Stimulated activated CD4-positive, alpha-beta T cell treated with anti-CD3 and anti-CD28 coated beads, TNF-alpha, amount 100 ng/mL, for 24 hours (primary cell): Measurements from ENCODE around the gene TMEM176B.
"Not testable (repeated sequence)": the region's sequence is repeated elsewhere in the genome, so short reads cannot be mapped to it uniquely, and the experiment has no call there.

Source experiments
- DNase-seq, 3 experiments: peaks; one replicate each; pipeline ENCODE4 v3.0.0-alpha.2; 2020; ENCODE audit warnings: low read depth in 3 of 3

Gene TMEM176B

GRCh38 chr7:150790416-150791075 is 9.6 kb downstream of the TMEM176B start:
- no peak for DNase-seq

GRCh38 chr7:150788474-150789269 is 11.5 kb downstream of the TMEM176B start:
- no peak for DNase-seq

GRCh38 chr7:150787321-150788281 is 12.6 kb downstream of the TMEM176B start:
- no peak for DNase-seq

- DNase-seq = no peak
These were observed 15.2 kb downstream of the TMEM176B start for GRCh38 chr7:150784954-150785353.

- DNase-seq = no peak
These were observed 15.9 kb downstream of the TMEM176B start for GRCh38 chr7:150784120-150784736.

GRCh38 chr7:150781961-150782360 is 18.2 kb downstream of the TMEM176B start:
- DNase-seq = no peak

GRCh38 chr7:150781103-150781502 is 19.1 kb downstream of the TMEM176B start:
- DNase-seq = no peak

GRCh38 chr7:150780292-150780691 is 19.9 kb downstream of the TMEM176B start:
- no peak for DNase-seq

- DNase-seq = peak; percentile 48 to 70 (median 60)
These were observed 21.3 kb downstream of the TMEM176B start for GRCh38 chr7:150778738-150779301.

GRCh38 chr7:150778014-150778737 is 22.0 kb downstream of the TMEM176B start:
- DNase-seq = no peak

- DNase-seq = not testable (repeated sequence)
These were observed 26.0 kb downstream of the TMEM176B start for GRCh38 chr7:150774131-150774530.

GRCh38 chr7:150769768-150770167 is 30.4 kb downstream of the TMEM176B start:
- no peak for DNase-seq

- DNase-seq = no peak
These were observed 33.8 kb downstream of the TMEM176B start for GRCh38 chr7:150766334-150766709.

- no peak for DNase-seq
These were observed 40.7 kb downstream of the TMEM176B start for GRCh38 chr7:150759479-150759878.

- no peak for DNase-seq
These were observed 43.3 kb downstream of the TMEM176B start for GRCh38 chr7:150756858-150757257.

- DNase-seq = no peak
These were observed 44.0 kb downstream of the TMEM176B start for GRCh38 chr7:150756166-150756565.

GRCh38 chr7:150755473-150756099 is 44.6 kb downstream of the TMEM176B start:
- DNase-seq = peak in 1 of 3 experiments; percentile 63

GRCh38 chr7:150754951-150755350 is 45.2 kb downstream of the TMEM176B start:
- DNase-seq = no peak

GRCh38 chr7:150753826-150754603 is 46.1 kb downstream of the TMEM176B start:
- DNase-seq = no peak
